Activated CD4-positive, alpha-beta T cell treated with anti-CD3 and anti-CD28 coated beads, Interleukin-2, Interleukin-4, amounts not matched to agents 100 ng/mL and 50 ng/mL, durations not matched to agents 16 hours and 8 hours (primary cell): ENCODE measurements around the gene LIPI.
"Not testable (repeated sequence)": the region's sequence is repeated elsewhere in the genome, so short reads cannot be mapped to it uniquely, and the experiment has no call there.

Source experiments
- DNase-seq: peaks from one replicate; pipeline ENCODE4 v3.0.0-alpha.2; 2020; ENCODE audit warnings: low spot score

LIPI gene

DNA sequence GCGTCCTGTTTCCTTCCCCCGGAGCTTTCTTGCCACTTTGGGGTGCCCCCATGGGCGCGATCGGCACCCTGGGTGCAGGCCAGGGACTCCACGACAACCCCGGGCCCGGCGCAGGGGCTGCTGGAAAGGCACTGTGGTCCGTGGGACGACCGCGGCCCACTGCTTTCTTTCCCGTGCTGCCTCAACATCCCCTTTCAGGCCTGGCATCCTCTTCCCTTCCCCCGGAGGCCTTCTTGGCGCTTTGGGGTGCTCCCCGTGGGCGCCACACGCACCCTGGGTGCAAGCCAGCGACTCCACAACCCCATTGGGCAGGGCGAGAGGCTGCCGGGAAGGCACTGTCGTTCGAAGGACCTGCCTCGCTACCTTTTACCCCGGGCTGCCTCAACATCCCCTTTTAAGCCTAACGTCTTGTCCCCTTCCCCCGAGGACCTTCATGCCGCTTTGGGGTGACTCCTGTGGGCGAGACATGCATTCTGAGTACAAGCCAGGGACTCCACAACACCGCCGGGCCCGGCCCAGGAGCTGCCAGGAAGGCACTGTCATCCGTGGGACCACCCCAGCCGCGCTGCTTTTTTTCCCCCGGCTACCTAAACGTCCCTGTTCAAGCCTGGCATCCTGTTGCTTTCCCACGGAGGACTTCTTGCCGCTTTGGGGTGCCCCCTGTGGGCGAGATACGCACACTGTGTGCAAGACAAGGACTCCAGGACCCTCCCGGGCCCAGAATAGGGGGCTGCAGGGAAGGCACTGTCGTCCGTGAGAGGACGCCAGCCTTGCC lies 137.8 kb downstream of the LIPI start:
- DNase-seq, result no peak

DNA sequence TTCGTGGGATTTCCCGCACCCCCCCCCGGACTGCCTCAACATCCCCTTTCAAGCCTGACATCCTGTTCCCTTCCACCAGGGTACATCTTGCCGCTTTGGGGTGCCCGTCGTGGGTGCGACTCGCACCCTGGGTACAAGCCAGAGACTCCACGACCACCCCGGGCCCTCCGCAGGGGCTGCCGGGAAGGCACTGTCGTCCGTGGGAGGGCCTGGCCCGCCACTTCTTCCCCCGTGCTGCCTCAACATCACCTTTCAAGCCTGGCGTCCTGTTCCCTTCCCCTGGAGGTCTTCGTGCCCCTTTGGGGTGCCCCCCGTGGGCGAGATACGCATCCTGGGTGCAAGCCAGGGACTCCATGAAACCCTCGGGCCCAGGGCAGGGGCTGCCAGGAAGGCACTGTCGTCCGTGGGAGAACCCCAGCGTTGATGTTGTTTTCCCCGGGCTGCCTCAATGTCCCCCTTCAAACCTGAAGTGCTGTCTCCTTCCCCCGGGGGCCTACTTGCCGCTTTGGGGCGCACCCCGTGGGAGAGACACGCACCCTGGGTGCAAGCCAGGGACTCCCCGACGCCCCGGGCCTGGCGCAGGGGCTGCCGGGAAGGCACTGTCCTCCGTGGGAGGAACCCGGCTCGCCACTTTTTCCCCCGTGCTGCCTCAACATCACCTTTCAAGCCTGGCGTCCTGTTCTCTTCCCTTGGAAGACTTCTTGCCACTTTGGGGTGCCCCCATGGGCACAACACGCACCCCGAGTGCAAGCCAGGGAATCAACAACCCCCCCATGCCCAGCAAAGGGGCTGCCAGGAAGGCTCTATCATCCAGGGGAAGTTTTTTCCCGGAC lies 138.6 kb downstream of the LIPI start:
- DNase-seq, result no peak

DNA sequence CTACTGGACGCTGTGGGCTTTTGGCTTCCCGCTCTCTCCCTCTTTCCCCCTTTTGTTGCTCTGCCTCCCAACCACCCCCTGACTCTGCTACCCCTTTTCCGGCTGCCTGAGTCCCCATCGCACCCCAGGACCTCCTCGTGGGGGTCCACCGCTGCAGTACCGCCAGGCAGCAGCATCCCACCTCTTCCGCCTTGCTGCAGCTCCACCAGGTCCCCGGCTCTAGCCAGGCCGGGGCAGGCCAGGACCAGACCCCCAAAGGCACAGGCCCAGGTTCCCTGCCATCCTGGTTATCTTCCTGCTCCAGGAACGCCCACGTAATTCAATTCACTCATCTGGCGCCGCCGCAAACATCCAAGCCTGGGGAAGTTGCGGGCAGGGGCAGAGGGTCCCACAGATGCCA lies 139.8 kb downstream of the LIPI start:
- no peak for DNase-seq

DNA sequence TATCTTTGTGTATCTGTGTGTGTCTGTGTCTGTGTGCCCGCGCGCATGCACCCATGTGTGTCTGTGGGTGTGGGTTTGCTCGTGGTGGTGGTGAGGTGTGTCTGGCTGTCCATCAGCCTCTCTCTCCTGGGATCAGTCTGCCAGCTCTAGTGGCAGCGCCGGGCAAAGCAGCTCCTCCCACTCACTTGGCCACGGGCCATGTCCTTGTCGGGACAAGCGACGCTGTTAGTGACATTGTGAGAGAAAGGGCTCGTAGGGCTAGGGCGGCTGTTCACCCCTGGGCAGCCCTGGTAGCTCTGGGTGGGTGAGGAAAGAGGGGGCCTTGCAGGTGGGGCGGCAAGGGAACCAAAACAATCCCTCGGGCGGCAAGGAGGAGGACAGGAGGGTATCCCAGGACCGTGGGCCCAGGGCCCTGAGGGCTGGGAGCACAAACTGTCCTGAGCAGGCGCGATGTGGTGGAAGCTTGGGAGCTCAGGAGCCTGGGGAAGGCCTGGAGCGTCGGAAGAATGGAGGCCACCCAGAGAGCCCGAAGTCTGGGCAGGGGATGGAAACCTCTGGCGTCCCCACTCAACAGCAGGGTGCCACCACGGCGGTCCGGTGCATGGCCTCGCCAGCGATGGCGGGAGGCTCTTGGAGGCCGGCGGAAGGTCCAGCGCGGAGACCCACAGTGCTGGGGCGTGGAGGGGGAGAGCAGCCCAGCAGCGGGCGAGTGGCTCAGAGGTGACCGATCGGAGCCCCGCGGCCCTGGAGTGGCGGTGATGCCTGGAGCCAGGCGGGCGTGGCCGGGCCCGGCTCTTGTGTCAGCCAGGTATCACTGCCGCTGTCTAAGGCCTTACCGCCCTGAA lies 140.5 kb downstream of the LIPI start:
- no peak for DNase-seq

DNA sequence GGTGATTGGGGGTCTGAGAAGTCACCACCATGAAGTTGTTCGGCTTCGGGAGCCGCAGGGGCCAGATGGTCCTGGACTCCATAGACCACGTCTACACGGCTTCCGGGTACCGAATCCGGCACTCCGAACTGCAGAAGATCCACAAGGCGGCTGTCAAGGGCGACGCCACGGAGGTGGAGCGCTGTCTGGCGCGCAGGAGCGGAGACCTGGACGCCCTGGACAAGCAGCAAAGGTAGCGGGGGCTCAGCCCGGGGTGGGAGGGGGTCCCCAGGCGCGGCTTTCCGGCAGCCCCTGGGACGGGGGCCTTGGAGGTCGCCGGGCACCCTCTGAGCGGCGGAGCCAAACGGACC lies 146.5 kb downstream of the LIPI start:
- DNase-seq, result no peak

DNA sequence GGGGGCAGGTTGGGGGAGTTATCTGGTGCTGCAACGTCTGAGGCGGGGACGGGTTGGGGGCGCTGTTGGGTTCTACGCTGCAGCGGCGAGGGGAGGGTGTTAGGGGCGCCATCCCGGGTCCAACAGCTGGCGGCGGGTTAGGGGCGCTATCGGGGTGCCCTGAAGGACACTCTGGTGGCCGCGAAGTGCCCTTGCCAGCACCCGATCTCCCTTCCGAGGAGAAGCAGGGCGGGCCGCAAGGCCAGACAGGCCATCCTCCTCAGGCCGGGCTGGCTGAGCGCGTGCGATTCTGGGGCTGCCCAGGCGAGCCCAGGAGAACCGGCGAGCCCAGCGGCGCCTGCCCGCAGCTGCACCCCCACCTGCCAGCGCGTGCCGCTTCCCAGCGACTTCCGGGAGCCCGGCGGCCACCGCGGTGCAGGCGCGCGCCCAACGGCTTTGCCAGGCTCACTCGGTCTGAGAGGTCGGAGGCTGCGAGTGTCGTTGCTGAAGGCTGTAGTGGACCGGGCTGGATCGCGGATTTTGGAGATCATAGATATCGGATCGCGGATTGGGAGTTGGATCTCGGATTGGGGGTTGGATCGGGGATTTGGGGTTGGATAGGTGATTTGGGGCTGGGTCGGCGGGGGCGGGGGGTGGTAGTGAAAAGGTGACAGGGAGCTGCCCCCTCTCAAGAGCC lies 147.0 kb downstream of the LIPI start:
- DNase-seq, result not testable (repeated sequence)

DNA sequence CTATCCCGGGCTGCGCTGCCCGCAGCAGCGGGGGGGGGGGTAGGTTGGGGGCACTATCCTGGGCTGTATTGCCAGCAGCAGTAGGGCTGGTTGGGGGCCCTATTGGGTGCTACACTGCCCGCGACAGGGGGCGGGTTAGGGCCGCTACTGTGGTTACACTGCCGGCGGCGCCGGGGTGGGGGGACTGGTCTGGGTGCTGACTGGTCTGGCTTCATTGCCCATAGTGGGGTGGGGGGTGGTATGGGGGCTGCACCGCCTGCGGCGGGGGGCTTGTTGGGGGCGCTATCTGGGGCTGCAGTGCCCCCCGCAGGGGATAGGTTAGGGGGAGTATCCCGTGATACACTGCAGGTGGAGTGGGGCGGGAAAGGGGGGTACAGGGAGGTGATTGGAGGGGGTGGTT lies 148.1 kb downstream of the LIPI start:
- DNase-seq, result not testable (repeated sequence)

DNA sequence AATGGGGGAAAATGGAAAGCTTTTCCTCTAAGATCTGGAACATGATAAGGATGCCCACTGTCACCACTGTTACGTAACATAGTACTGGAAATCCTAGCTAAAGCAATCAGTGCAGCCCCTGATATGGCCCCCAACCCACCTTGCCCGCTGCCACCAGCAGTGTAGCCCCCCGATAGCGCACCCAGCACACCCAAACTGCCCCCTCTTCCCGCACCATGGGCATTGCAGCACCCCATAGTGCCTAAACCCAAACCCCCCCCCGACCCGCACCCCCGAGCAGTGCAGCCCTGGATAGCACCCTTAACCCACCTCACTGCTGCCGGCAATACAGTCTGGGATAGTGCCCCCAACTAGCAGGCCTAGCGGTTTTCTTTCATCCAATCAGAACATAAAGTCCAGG lies 148.9 kb downstream of the LIPI start:
- DNase-seq, result not testable (repeated sequence)

DNA sequence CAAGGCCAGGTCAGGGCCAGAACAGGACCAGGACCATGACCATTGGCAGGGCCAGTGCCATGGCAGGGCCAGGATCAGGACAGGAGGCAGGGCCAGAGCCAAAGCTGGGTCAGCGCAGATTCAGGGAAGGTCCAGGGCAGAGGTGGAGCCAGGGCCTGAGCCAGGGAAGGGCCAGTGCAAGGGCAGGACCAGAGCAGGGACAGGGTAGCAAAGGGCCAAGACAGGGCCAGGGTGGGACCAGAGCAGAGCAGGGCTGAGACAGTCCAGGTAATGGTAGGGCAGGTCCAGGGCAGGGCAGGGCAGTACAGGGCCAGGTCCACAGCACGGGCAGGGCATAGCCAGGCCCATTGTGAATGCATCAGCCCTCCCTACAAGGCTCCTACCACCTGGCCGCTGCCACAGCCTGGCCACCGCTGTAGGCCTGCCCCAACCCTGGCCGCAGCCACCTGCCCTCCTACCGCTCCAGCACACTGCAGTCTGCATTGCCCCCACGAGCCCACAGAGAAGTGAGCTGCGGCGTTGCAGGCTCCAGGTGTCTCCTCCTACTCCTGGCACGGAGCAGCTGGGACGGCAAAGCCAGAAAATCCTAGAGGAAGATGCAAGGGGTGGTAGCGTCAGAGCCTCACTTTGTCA lies 151.6 kb downstream of the LIPI start:
- not testable (repeated sequence) for DNase-seq
